GM19372 (cell line): Measurements from ENCODE around the gene PDLIM4.
A peak's percentile ranks its signal among the peaks of the same experiment; 100 is the strongest.

Source experiments
- ATAC-seq: cut with Tn5 transposase; IDR thresholded peaks from one replicate; pipeline ENCODE4 v1.9.1; 2021; ENCODE audit warnings: mild to moderate bottlenecking, low read depth, moderate library complexity; ENCODE audit not compliant: unreplicated experiment

The PDLIM4 gene

GRCh38 chr5:132226516-132227234 lies 30.8 kb upstream of the PDLIM4 start:
- no peak for ATAC-seq

DNA sequence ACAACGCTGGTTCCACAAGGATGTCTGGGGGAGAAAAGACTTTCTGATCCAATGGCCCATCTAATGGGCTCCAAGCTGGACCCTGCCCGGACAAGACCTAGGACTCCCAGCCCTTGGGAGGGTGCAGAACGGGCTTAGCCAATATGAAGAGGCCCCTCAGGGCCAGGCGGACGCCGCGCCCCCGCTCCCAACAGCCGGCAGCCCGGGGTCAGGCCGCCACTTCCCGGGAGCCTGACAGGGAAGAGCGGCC lies 30.3 kb upstream of the PDLIM4 start:
- ATAC-seq: no peak

- ATAC-seq: peak; percentile 91
These were observed 29.8 kb upstream of the PDLIM4 start, which contains the start of gene P4HA2 for GRCh38 chr5:132227485-132228240. Gene P4HA2, minus strand, starts transcription at chr5:132227853. Its CDS starts 9,227 bp downstream, at chr5:132218626.

DNA sequence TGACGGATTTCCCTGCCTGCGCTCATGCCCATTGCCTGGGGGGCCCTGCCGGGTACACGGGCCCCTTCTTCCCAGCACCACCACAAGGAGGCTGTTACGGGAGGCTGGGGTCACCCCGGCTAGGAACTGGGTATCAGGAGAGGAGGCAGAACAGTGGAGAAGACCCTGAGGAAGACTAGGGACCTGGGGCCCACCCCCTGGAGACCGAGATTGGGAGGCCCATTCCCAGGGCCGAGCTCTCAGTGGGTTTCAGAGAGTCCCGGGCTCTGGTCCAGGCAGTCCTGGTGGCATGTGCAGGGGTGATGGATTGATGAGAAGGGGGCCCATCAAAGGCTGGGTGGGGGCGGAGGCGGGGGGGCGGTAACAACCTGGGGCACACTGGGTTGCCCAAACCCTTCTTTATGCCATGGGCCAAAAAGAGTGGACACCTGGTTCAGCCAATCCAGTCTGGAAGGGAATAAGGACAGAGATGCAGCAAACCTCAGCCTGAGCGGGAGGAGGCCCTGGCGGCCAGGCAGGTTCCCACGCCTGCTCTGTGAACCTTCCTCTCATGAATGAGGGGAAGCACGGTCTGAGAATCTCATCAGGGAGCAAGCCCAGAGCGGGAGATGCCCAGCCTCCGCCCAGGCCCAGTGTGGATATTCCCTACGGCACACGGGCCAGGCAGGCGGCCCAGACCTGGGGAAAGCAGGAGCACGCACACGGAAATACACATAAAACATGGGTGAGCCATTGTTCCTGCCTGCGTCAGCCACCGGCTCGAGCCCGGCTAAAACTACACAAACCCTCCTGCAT lies 29.1 kb upstream of the PDLIM4 start:
- no peak for ATAC-seq

GRCh38 chr5:132229236-132229635 lies 28.3 kb upstream of the PDLIM4 start:
- ATAC-seq: no peak

DNA sequence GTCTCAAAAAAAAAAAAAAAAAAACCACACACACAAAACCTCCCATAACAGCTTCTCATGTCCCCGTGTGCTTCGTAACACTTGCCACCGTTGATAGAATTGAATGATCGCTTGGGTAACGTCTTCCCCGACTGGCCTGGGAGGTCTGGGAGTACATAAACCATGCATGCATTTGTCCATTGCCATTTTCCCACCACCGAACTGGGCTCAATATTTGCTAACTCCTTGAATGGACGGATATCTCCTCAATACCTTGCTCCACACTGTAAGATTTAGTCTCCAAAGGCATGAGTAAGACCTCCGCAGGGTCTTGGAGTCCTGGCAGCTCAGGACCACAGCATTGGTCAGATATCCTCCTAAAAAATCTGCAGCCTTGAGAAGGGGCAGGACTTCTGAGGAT lies 26.6 kb upstream of the PDLIM4 start:
- no peak for ATAC-seq

- ATAC-seq: no peak
These were observed 25.0 kb upstream of the PDLIM4 start for GRCh38 chr5:132232465-132232864.

- no peak for ATAC-seq
These were observed 24.4 kb upstream of the PDLIM4 start for GRCh38 chr5:132233081-132233480.

DNA sequence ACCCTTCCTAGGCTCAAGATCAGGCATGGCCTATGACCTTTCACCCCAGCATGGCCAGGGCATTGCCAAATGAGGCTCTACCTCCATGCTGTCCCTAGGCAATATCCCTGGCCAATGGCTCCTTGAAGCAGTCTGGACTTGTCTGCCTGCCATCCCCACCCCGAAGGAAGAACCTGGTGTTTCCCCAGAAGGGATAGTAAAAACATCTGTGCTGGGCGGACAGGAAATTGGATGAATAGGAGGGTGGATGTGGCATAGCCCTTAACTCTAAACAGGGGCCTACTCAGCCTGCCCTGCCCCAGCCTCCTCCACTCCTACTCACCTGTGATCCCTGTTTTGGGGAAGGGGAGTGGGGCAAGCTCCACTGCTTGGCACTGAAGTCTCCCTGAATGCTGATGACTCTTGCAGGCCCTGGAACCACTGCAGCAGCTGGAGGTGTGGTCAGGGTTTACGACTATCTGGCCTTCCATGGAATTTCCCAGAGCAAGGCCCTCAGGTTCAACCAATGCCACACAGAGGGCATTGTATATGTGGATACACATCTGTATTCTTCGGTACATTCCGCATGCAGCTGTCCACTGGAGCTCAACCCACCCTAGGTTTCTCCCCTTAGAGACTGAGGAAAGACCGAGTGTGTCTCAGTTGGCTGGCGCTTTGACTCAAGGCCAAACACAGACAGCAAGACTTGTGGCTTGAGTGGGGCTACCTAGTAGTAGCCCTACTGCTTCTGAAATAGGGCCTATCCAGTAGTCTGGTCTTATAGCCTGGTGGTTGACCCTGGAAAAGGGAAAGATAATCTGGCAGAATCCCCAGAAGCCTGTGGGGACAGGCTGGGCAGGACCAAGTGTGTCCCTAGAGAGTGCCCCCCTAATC lies 23.4 kb upstream of the PDLIM4 start:
- ATAC-seq: no peak

GRCh38 chr5:132234684-132235062 lies 22.8 kb upstream of the PDLIM4 start:
- no peak for ATAC-seq

DNA sequence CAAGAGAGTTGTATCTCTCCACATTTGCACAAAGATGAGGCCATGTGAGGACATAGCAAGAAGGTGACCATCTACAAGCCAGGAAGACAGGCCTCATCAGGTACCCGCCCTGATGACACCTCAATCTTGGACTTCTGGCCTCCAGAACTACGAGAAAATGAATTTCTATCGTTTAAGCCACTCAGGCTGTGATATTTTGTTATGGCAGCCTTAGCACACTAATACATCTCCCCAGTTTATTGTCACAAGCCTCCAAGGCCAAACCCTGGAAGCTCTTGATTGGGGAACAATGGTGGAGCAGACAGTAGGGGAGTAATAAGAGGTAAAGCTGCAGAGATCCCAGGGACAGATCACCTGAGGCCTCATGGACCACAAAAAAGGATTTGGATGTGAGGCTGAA lies 22.2 kb upstream of the PDLIM4 start:
- ATAC-seq: no peak

DNA sequence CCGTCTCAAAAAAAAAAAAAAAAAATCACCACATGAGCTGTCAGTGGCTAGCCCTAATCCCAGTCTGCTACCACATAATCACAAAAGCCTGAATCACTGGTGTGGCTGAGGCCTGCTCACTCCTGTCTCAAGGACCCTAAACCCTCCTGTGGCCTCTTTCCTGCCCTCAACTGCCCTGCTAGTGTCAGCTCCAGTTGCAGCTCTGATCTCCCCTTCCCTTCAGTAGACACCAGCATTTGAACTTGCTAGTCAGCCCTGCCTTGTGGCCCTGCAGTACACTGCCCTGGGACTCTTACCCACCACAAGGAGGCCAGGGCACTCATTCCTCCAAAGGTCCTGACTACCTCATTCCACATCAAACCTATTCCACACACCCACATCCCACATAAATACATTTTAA lies 20.4 kb upstream of the PDLIM4 start:
- ATAC-seq: no peak

DNA sequence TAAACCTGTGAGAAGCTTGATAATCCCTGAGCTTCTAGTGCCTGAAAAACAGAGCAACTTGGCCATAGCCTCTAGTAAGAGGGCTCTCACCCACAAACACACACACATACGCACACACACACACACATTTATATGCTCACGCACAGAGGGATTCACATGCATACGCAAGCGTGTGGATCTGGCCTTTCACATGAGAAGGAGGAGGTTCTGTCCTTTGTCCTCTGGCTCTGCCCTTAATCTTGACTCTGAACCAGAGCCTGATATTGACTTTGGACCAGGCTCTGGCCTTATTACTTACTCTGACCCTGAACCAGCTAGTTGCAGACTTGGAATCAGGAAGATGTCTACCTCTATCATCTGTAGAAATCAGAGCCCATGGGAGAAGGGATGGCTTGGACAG lies 19.8 kb upstream of the PDLIM4 start:
- no peak for ATAC-seq

GRCh38 chr5:132238169-132238744 lies 19.2 kb upstream of the PDLIM4 start:
- no peak for ATAC-seq

GRCh38 chr5:132238901-132239500 lies 18.5 kb upstream of the PDLIM4 start:
- ATAC-seq: no peak

GRCh38 chr5:132239776-132240175 lies 17.7 kb upstream of the PDLIM4 start:
- no peak for ATAC-seq

DNA sequence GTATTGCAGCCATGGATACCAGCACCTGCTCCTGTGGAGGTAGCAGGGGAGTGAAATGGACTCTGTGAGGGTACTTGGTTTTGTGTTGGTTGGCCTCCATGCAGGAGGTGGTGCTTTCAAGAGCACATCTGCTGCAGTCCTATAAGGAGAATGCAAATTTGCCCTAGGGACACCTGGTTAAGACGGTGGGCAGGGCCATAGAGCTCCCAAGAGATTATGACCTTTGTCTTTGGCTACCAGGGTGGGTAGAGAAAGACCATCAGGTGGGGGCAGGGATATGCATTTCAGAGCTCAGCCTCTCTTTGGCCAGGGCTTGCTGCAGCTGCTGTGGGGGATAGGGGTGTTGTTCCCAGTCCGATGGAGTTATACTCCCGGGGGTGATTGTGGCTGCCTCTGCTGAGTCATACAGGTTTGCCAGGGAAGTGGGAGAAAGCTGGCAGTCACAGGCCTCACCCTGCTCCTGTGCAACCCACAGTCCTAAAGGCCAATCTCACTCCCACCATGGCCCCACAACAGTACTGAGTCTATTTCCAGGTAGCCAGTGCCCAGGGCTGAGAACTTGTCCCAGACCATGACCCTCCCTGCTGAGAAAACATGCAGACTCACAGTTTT lies 14.0 kb upstream of the PDLIM4 start:
- no peak for ATAC-seq

GRCh38 chr5:132245593-132245992 lies 11.9 kb upstream of the PDLIM4 start:
- no peak for ATAC-seq

DNA sequence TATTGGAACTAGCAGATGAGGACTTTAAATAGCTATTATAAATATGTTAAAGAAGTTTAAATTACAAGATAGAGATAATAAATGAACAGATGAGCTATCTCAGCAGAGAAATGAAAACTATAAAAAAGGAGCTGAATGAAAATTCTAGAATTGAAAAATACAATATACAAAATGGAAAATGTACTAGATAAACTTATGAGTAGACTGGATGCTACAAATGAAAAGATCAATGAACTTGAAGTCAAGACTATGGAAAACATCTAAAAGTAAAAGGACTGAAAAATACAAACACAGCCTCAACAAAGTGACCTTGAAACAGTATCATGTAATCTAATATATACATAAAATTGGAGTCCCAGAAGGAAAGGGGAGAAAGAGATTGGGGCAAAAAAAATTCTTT lies 10.7 kb upstream of the PDLIM4 start:
- no peak for ATAC-seq
